Measurements from ENCODE around the gene ASAP2.

The ASAP2 gene

GRCh38 chr2:9271691-9272090 lies 65.1 kb downstream of the ASAP2 start:
- DNase-seq (ENCODE audit: low read depth in 2 of 2, low spot score in 1 of 2): no peak

GRCh38 chr2:9273486-9274130 lies 67.0 kb downstream of the ASAP2 start:
- no peak for DNase-seq (ENCODE audit: low read depth in 2 of 2, low spot score in 1 of 2)

GRCh38 chr2:9274701-9275343 lies 68.2 kb downstream of the ASAP2 start:
- DNase-seq (ENCODE audit: low read depth in 2 of 2, low spot score in 1 of 2): no peak

GRCh38 chr2:9275399-9275798 lies 68.8 kb downstream of the ASAP2 start:
- no peak for DNase-seq (ENCODE audit: low read depth in 2 of 2, low spot score in 1 of 2)

GRCh38 chr2:9276074-9276473 lies 69.5 kb downstream of the ASAP2 start:
- DNase-seq (ENCODE audit: low read depth in 2 of 2, low spot score in 1 of 2): no peak

GRCh38 chr2:9276901-9277451 lies 70.4 kb downstream of the ASAP2 start:
- no peak for DNase-seq (ENCODE audit: low read depth in 2 of 2, low spot score in 1 of 2)

GRCh38 chr2:9278439-9278838 lies 71.8 kb downstream of the ASAP2 start:
- no peak for DNase-seq (ENCODE audit: low read depth in 2 of 2, low spot score in 1 of 2)

- no peak for DNase-seq (ENCODE audit: low read depth in 2 of 2, low spot score in 1 of 2)
Measured at GRCh38 chr2:9279426-9279825, 72.8 kb downstream of the ASAP2 start.

GRCh38 chr2:9280224-9280623 lies 73.6 kb downstream of the ASAP2 start:
- no peak for DNase-seq (ENCODE audit: low read depth in 2 of 2, low spot score in 1 of 2)

GRCh38 chr2:9281145-9281544 lies 74.5 kb downstream of the ASAP2 start:
- no peak for DNase-seq (ENCODE audit: low read depth in 2 of 2, low spot score in 1 of 2)

- DNase-seq (ENCODE audit: low read depth in 2 of 2, low spot score in 1 of 2): no peak
Measured at GRCh38 chr2:9282128-9283112, 75.8 kb downstream of the ASAP2 start.

GRCh38 chr2:9284521-9285297 lies 78.1 kb downstream of the ASAP2 start:
- no peak for DNase-seq (ENCODE audit: low read depth in 2 of 2, low spot score in 1 of 2)

- no peak for DNase-seq (ENCODE audit: low read depth in 2 of 2, low spot score in 1 of 2)
Measured at GRCh38 chr2:9285385-9285920, 78.8 kb downstream of the ASAP2 start.

- DNase-seq (ENCODE audit: low read depth in 2 of 2, low spot score in 1 of 2): no peak
Measured at GRCh38 chr2:9285921-9286320, 79.3 kb downstream of the ASAP2 start.

GRCh38 chr2:9286554-9287399 lies 80.2 kb downstream of the ASAP2 start:
- DNase-seq (ENCODE audit: low read depth in 2 of 2, low spot score in 1 of 2): no peak

- DNase-seq (ENCODE audit: low read depth in 2 of 2, low spot score in 1 of 2): no peak
Measured at GRCh38 chr2:9287400-9288045, 80.9 kb downstream of the ASAP2 start.

- DNase-seq (ENCODE audit: low read depth in 2 of 2, low spot score in 1 of 2): no peak
Measured at GRCh38 chr2:9288233-9288632, 81.6 kb downstream of the ASAP2 start.

GRCh38 chr2:9288681-9289338 lies 82.2 kb downstream of the ASAP2 start:
- DNase-seq (ENCODE audit: low read depth in 2 of 2, low spot score in 1 of 2): no peak

GRCh38 chr2:9291331-9291730 lies 84.7 kb downstream of the ASAP2 start:
- no peak for DNase-seq (ENCODE audit: low read depth in 2 of 2, low spot score in 1 of 2)
